AG04450 (cell line): ENCODE results near the gene PITX2. TPM values are rescaled to one million over a fixed set of nuclear protein-coding genes. Genes with fewer than 3 reads are reported as not detected.

ENCODE experiments used
- CTCF ChIA-PET: fragments of 300-600, 350-600 bp; formaldehyde crosslinking; extraction: SDS; loops from one replicate; lab custom pipeline; 2022; ENCODE audit warnings: antibody characterized with exemption, inconsistent platforms; lab: Charles Lee
- POLR2A ChIA-PET: fragments of 350-600 bp; formaldehyde crosslinking; extraction: SDS; loops from one replicate; lab custom pipeline; 2021; ENCODE audit warnings: antibody characterized with exemption, inconsistent platforms; lab: Yijun Ruan, JAX
- DNase-seq: peaks from one replicate; pipeline ENCODE4 v3.0.0-alpha.2; 2011; ENCODE audit warnings: low read depth, low spot score
- H3K27ac ChIP-seq: one replicate; pipeline ENCODE4 v1.5.1; 2012; ENCODE audit warnings: low read depth, low read length, control low read depth
- H3K27me3 ChIP-seq: one replicate; pipeline ENCODE4 v1.6.0; 2012; ENCODE audit warnings: low read length; ENCODE audit not compliant: control insufficient read depth, insufficient read depth
- H3K4me3 ChIP-seq: 2 replicates; pipeline ENCODE4 v1.5.1; 2011; ENCODE audit warnings: mild to moderate bottlenecking, low read depth, low read length, control low read depth
- H3K9me3 ChIP-seq: 2 replicates; pipeline ENCODE4 v1.5.1; 2012; ENCODE audit warnings: low read length; ENCODE audit not compliant: control insufficient read depth, insufficient read depth
- polyA plus RNA-seq: library from polyadenylated mRNA; depleted of rRNA; stranded (reverse); fragments of >200 nt; gene quantifications from 2 replicates; pipeline ENCODE4 v1.2.3, GENCODE V29; 2011
- TF ChIP-seq, protein P1 (sequence below): IDR thresholded peaks from 2 replicates; pipeline ENCODE4 v1.5.1; 2011; ENCODE audit warnings: low read depth, low read length, control low read depth, inconsistent platforms

PITX2 gene
- polyA plus RNA-seq, 1 experiment: 0.07 TPM

DNA sequence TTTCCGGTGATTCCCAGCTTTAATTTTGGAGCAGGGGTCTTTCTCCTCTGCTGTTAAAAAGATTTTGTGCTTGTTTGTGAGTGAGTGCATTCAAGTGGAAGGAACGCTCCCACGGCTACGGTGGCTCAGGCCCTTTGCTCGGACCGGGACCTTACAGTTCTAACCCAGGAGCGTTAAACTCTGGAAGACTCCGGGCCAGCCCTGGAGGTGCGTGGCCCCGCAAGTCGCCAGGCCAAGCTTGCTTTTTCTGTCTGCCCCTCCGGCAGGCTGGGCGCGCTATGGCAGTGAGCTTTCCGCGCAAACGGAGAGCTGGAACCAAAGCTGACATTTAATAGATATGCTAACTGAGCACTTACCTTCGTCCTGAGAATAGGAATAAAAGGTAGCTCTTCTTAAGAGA, 18.3 kb upstream of the PITX2 start:
- TF ChIP-seq, protein P1, sequence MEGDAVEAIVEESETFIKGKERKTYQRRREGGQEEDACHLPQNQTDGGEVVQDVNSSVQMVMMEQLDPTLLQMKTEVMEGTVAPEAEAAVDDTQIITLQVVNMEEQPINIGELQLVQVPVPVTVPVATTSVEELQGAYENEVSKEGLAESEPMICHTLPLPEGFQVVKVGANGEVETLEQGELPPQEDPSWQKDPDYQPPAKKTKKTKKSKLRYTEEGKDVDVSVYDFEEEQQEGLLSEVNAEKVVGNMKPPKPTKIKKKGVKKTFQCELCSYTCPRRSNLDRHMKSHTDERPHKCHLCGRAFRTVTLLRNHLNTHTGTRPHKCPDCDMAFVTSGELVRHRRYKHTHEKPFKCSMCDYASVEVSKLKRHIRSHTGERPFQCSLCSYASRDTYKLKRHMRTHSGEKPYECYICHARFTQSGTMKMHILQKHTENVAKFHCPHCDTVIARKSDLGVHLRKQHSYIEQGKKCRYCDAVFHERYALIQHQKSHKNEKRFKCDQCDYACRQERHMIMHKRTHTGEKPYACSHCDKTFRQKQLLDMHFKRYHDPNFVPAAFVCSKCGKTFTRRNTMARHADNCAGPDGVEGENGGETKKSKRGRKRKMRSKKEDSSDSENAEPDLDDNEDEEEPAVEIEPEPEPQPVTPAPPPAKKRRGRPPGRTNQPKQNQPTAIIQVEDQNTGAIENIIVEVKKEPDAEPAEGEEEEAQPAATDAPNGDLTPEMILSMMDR: no peak
- Histone ChIP-seq H3K27me3 (peaks cover 73% of the 10 kb centered on the region), H3K9me3 (peaks cover 2% of the 10 kb centered on the region; the same call in 1 of the 2 replicates), H3K4me3 (no peak overlapping the region), H3K27ac (no peak overlapping the region)
- DNase-seq: no peak
- ChIA-PET CTCF (no interaction called here), POLR2A (no interaction called here)

DNA sequence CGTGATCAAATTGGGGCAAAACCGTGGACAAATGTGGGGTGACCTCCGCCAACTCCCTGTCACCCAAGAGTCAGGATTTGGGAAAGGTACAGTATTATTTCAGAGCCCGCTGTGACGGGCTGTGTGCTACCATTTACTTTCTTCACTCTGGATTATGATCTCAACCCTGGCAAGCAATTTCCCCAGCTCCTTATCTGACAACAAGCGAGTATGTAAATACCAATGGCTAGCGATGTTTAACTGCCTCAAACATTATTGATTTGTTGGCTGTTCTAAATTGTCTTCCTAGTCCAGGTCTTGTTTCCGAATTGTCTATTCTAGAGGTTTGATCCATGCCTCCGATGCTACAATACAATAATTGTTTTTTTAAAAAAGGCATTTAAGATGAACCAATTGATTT, 17.7 kb upstream of the PITX2 start:
- CTCF ChIA-PET: interaction anchor here (0.6 kb wide), 1 partner anchor 1389 kb away, joined by 3 read pairs; no protein-coding TSS in a partner anchor
- TF ChIP-seq, protein P1: no peak
- peaks cover 76% of the 10 kb centered on the region for H3K27me3 ChIP-seq

DNA sequence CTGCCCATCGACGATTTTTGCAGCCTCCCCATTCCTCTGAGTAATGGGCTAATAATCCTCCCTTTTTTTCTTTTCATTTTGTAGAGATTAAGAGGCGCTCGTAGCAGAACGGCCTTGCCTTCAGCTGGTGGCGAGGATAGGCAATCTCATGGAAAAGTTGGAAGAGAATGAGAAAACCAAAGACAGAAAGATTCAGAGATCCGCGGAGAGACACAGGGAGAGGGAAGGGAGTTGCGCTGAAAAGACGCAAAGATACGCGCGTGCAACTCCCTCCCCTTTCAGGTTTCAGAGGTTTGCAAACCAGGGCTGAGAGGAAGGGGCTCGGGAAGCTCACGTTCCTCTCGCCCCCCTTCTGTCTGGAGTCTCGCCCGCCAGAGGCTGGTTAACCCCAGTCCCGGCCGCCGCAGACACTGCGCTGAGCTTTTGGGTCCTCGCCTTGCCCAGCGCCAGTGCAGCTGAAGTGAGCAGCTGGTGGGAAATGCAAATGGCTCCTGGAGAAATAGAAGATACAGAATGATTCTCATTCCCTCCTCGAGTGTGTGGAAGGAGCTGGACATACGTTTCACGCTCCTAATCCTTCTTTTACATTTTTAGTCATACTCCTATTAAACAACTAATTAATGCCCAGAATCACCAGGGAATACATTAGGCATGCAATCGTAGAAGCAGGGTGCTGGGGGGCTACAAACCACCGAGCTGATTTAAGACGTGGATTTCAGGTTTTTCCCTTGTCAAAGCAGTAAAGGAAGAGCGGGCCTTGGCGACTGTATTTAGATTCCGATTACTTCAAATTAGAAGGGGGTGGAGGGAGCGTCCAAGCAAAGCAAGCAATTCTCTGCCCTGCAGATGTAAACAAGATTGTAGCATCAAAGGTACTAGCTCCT, 16.6 kb upstream of the PITX2 start:
- POLR2A ChIA-PET: no interaction called here
- peaks cover 81% of the 10 kb centered on the region for H3K27me3 ChIP-seq
- H3K4me3 ChIP-seq: no peak overlapping the region
- H3K27ac ChIP-seq: no peak overlapping the region
- H3K9me3 ChIP-seq: peaks cover 2% of the 10 kb centered on the region; the same call in 1 of the 2 replicates
- CTCF ChIA-PET: no interaction called here
- no peak for DNase-seq
- TF ChIP-seq, protein P1: no peak

More for the DNA sequence above, 17.7 kb upstream of the PITX2 start:
- Histone ChIP-seq H3K27ac (no peak overlapping the region), H3K9me3 (peaks cover 2% of the 10 kb centered on the region; the same call in 1 of the 2 replicates), H3K4me3 (no peak overlapping the region)
- no peak for DNase-seq
- POLR2A ChIA-PET: no interaction called here

DNA sequence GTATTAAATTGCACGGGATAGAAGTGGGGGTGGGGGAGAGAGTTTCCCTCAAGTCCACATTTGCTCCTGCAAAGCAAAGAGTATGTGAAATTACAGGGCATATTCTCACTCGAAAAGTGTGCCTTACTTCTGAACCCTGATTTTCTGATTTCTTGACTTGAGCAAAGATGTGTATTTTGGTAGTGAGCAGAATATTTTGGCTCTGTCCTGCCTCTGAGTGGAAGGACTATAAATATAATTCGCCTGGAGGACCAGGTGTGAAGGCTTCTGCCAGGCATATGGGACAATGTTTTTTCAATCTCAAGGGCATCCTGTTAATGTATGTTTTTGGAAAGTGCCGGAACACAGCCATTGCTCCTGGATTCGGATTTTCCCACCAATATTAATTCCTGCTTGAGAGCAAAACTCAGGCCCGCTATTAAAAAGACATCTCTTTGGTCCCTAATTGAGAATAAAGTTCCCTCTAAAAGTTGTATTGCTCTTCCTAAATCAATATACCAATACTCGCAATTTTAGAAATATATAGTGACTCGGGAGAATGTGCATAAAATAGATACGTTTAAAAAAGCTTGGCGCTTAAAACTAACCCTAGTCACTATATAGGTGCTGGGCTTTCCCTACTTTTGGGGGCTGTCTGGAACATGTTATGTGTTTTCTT, 15.3 kb upstream of the PITX2 start:
- ChIA-PET POLR2A (no interaction called here), CTCF (interaction anchor here (0.6 kb wide), 1 partner anchor 372 kb away, joined by 3 read pairs; no protein-coding TSS in a partner anchor)
- TF ChIP-seq, protein P1: no peak
- DNase-seq: no peak
- Histone ChIP-seq H3K9me3 (peaks cover 8% of the 10 kb centered on the region), H3K4me3 (no peak overlapping the region), H3K27me3 (peaks cover 90% of the 10 kb centered on the region), H3K27ac (no peak overlapping the region)
